ENCODE results near the gene PARD6G. TPM values are rescaled to one million over a fixed set of nuclear protein-coding genes. Genes with fewer than 3 reads are reported as not detected.

Gene PARD6G
- total and polyA plus RNA-seq, 2 donors (not counting 1 experiment from before 2014, with no cell fraction given), result 1.0 to 2.1 TPM

DNA sequence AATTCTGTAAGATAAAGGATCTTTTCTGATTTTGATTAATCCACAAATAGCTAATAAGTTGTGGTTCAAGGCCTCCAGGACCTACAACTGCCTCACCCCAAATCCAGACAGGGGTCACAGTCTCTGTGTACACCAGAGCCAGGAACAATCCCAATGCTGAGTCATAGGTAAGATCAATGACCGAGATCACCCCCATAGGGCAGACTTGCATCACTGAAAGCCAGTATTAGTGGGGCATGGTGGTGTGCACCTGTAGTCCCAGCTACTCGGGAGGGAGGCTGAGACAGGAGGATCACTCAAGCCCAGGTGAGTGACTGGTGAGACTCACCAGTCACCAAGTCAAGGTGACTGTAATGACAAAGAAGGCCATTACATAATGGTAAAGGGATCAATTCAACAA, 12.9 kb downstream of the PARD6G start:
- TF ChIP-seq, protein P1, sequence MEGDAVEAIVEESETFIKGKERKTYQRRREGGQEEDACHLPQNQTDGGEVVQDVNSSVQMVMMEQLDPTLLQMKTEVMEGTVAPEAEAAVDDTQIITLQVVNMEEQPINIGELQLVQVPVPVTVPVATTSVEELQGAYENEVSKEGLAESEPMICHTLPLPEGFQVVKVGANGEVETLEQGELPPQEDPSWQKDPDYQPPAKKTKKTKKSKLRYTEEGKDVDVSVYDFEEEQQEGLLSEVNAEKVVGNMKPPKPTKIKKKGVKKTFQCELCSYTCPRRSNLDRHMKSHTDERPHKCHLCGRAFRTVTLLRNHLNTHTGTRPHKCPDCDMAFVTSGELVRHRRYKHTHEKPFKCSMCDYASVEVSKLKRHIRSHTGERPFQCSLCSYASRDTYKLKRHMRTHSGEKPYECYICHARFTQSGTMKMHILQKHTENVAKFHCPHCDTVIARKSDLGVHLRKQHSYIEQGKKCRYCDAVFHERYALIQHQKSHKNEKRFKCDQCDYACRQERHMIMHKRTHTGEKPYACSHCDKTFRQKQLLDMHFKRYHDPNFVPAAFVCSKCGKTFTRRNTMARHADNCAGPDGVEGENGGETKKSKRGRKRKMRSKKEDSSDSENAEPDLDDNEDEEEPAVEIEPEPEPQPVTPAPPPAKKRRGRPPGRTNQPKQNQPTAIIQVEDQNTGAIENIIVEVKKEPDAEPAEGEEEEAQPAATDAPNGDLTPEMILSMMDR (conservative IDR thresholded peaks at IDR 0.05 in 1 of 2, IDR thresholded peaks at IDR 0.05 in 1 of 2; ENCODE audit: low read depth in 1 of 2, low read length in 2 of 2), result no peak
- no peak for TF ChIP-seq EZH2 (IDR thresholded peaks at IDR 0.05; ENCODE audit: low read length, missing control alignments)
- no peak overlapping the region for H3K9ac ChIP-seq (ENCODE audit: insufficient read depth, low read length)

GRCh38 chr18:80233899-80234298, 13.4 kb downstream of the PARD6G start:
- TF ChIP-seq EZH2 (IDR thresholded peaks at IDR 0.05; ENCODE audit: low read length, missing control alignments), result no peak
- TF ChIP-seq, protein P1 (conservative IDR thresholded peaks at IDR 0.05 in 1 of 2, IDR thresholded peaks at IDR 0.05 in 1 of 2; ENCODE audit: low read depth in 1 of 2, low read length in 2 of 2), result no peak
- no peak overlapping the region for H3K4me2 ChIP-seq (ENCODE audit: extremely low read depth, insufficient read depth, low read length)
- no peak overlapping the region for H3K27ac ChIP-seq (ENCODE audit: insufficient read depth, low read length)
- H3K79me2 ChIP-seq (ENCODE audit: control insufficient read depth, insufficient read depth, low read length), result no peaks in the 10 kb centered on the region
- no peaks in the 10 kb centered on the region for H3K36me3 ChIP-seq (ENCODE audit: control insufficient read depth, insufficient read depth, low read length)
- H3K9me3 ChIP-seq (ENCODE audit: control insufficient read depth, insufficient read depth, low read depth, low read length), result no peaks in the 10 kb centered on the region
- DNase-seq (ENCODE audit: low read depth in 2 of 2), result no peak
- H4K20me1 ChIP-seq (ENCODE audit: control insufficient read depth, extremely low read depth, insufficient read depth, low read length), result no peaks in the 10 kb centered on the region
- H3K4me3 ChIP-seq (replicated peaks in 1 of 4; ENCODE audit: control extremely low read depth in 1 of 4, insufficient read depth in 1 of 4, low read depth in 3 of 4, low read length in 4 of 4), result no peak overlapping the region
- H3K27me3 ChIP-seq (ENCODE audit: control insufficient read depth, insufficient read depth, low read length), result no peaks in the 10 kb centered on the region
- no peak overlapping the region for H2AFZ ChIP-seq (ENCODE audit: low read length)
- H3K4me1 ChIP-seq (ENCODE audit: control insufficient read depth, extremely low read depth, insufficient read depth, low read length), result no peaks in the 10 kb centered on the region
- H3K9ac ChIP-seq (ENCODE audit: insufficient read depth, low read length), result no peak overlapping the region

More for the DNA sequence above, 12.9 kb downstream of the PARD6G start:
- Histone ChIP-seq H4K20me1 (ENCODE audit: control insufficient read depth, extremely low read depth, insufficient read depth, low read length) (no peaks in the 10 kb centered on the region), H3K27ac (ENCODE audit: insufficient read depth, low read length) (no peak overlapping the region), H3K27me3 (ENCODE audit: control insufficient read depth, insufficient read depth, low read length) (no peaks in the 10 kb centered on the region), H2AFZ (ENCODE audit: low read length) (no peak overlapping the region), H3K4me3 (replicated peaks in 1 of 4; ENCODE audit: control extremely low read depth in 1 of 4, insufficient read depth in 1 of 4, low read depth in 3 of 4, low read length in 4 of 4) (no peak overlapping the region), H3K4me2 (ENCODE audit: extremely low read depth, insufficient read depth, low read length) (no peak overlapping the region), H3K4me1 (ENCODE audit: control insufficient read depth, extremely low read depth, insufficient read depth, low read length) (no peaks in the 10 kb centered on the region), H3K36me3 (ENCODE audit: control insufficient read depth, insufficient read depth, low read length) (no peaks in the 10 kb centered on the region), H3K79me2 (ENCODE audit: control insufficient read depth, insufficient read depth, low read length) (no peaks in the 10 kb centered on the region), H3K9me3 (ENCODE audit: control insufficient read depth, insufficient read depth, low read depth, low read length) (no peaks in the 10 kb centered on the region)
- DNase-seq (ENCODE audit: low read depth in 2 of 2), result no peak

DNA sequence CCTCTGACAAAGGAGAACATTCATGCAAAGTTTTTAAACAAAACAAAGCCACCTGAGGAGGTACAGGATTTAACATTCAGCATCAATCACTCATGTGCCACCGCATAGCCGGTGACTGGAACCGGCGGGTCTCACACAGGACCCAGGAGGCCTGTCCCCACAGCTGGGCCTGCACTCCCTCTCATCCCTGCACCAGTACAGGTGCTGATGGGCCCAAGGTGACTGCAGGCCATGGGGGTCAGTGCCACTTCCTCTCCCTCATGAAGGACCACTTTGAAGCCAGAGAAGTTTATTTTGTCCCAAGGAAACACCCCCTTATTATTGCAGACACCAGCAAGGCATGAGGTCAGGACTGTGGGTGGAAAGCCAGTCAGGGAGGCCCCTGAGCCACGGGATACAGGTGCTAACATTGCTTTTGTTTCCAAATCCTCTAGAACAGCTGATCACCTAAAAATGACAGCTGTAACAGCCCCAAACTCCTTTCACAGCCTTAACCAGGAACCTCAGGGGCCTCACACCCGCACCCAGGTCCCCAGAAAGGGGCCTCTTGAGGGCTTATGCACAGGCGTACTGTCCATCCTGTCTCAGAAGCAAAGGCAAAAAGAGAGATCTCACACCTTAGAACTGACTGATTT, 14.0 kb downstream of the PARD6G start:
- Histone ChIP-seq H3K4me1 (ENCODE audit: control insufficient read depth, extremely low read depth, insufficient read depth, low read length) (no peaks in the 10 kb centered on the region), H3K27ac (ENCODE audit: insufficient read depth, low read length) (no peak overlapping the region), H3K4me2 (ENCODE audit: extremely low read depth, insufficient read depth, low read length) (no peak overlapping the region), H4K20me1 (ENCODE audit: control insufficient read depth, extremely low read depth, insufficient read depth, low read length) (no peaks in the 10 kb centered on the region), H3K9ac (ENCODE audit: insufficient read depth, low read length) (no peak overlapping the region), H3K4me3 (replicated peaks in 1 of 4; ENCODE audit: control extremely low read depth in 1 of 4, insufficient read depth in 1 of 4, low read depth in 3 of 4, low read length in 4 of 4) (no peak overlapping the region), H3K27me3 (ENCODE audit: control insufficient read depth, insufficient read depth, low read length) (no peaks in the 10 kb centered on the region), H2AFZ (ENCODE audit: low read length) (no peak overlapping the region), H3K36me3 (ENCODE audit: control insufficient read depth, insufficient read depth, low read length) (no peaks in the 10 kb centered on the region), H3K79me2 (ENCODE audit: control insufficient read depth, insufficient read depth, low read length) (no peaks in the 10 kb centered on the region), H3K9me3 (ENCODE audit: control insufficient read depth, insufficient read depth, low read depth, low read length) (no peaks in the 10 kb centered on the region)
- no peak for TF ChIP-seq EZH2 (IDR thresholded peaks at IDR 0.05; ENCODE audit: low read length, missing control alignments)
- TF ChIP-seq, protein P1 (conservative IDR thresholded peaks at IDR 0.05 in 1 of 2, IDR thresholded peaks at IDR 0.05 in 1 of 2; ENCODE audit: low read depth in 1 of 2, low read length in 2 of 2), result no peak
- DNase-seq (ENCODE audit: low read depth in 2 of 2), result no peak

All from fibroblast of lung (primary cell).